Memory B cell (primary cell): ENCODE results near the gene ELOF1.
"Not testable (repeated sequence)": the region's sequence is repeated elsewhere in the genome, so short reads cannot be mapped to it uniquely, and the experiment has no call there.

ENCODE experiments used
- ATAC-seq: fragments of 150-1000 bp; cut with Tn5 transposase; 2 replicates; pipeline ENCODE4 v1.10.0; 2021; ENCODE audit warnings: low read depth, mild to moderate bottlenecking, moderate library complexity
- DNase-seq, 2 donors: peaks; one replicate each; pipeline ENCODE4 v3.0.0; 2022; ENCODE audit warnings: low spot score in 2 of 2
- H3K27ac Mint-ChIP-seq: one replicate; pipeline ENCODE4 v1.8.0; 2022; ENCODE audit warnings: mild to moderate bottlenecking, moderate library complexity, mixed read lengths
- H3K27me3 Mint-ChIP-seq: one replicate; pipeline ENCODE4 v1.8.0; 2022; ENCODE audit warnings: mixed read lengths
- H3K36me3 Mint-ChIP-seq: one replicate; pipeline ENCODE4 v1.8.0; 2022; ENCODE audit warnings: mild to moderate bottlenecking, mixed read lengths
- H3K4me1 Mint-ChIP-seq: one replicate; pipeline ENCODE4 v1.8.0; 2022; ENCODE audit warnings: mixed read lengths
- H3K4me3 Mint-ChIP-seq: one replicate; pipeline ENCODE4 v1.8.0; 2022; ENCODE audit warnings: mild to moderate bottlenecking, moderate library complexity, mixed read lengths
- H3K9me3 Mint-ChIP-seq: one replicate; pipeline ENCODE4 v1.8.0; 2022; ENCODE audit warnings: mixed read lengths

Gene ELOF1

GRCh38 chr19:11558881-11559828, at the start of gene ELOF1:
Gene ELOF1 (minus strand): TSS chr19:11559230. CDS start chr19:11554347, 4,883 bp downstream.
- Mint-ChIP-seq H3K36me3 (peaks cover 11% of the 10 kb centered on the region), H3K4me1 (peaks cover 49% of the 10 kb centered on the region)

GRCh38 chr19:11606484-11606883, 47.5 kb upstream of the ELOF1 start:
- H3K27me3 Mint-ChIP-seq = no peaks in the 10 kb centered on the region
- DNase-seq (no peak), ATAC-seq (no peak)
- H3K36me3 Mint-ChIP-seq = peaks cover 30% of the 10 kb centered on the region
- peaks cover 7% of the 10 kb centered on the region for H3K9me3 Mint-ChIP-seq
- H3K4me3 Mint-ChIP-seq = no peak overlapping the region
- H3K27ac Mint-ChIP-seq = no peak overlapping the region
- peaks cover 9% of the 10 kb centered on the region for H3K4me1 Mint-ChIP-seq

More at GRCh38 chr19:11558881-11559828, at the start of gene ELOF1:
- no peaks in the 10 kb centered on the region for H3K9me3 Mint-ChIP-seq
- peak within 1 kb of the TSS; percentile 99 for H3K4me3 Mint-ChIP-seq
- ATAC-seq (peak; percentile 79), DNase-seq (peak; percentile 85 to 93)
- peak within 1 kb of the TSS; percentile 97 for H3K27ac Mint-ChIP-seq
- H3K27me3 Mint-ChIP-seq = no peaks in the 10 kb centered on the region

GRCh38 chr19:11599704-11600103, 40.7 kb upstream of the ELOF1 start:
- not testable (repeated sequence) for H3K4me3 Mint-ChIP-seq, DNase-seq, H3K36me3 Mint-ChIP-seq, H3K27me3 Mint-ChIP-seq, H3K9me3 Mint-ChIP-seq, H3K27ac Mint-ChIP-seq, ATAC-seq
- H3K4me1 Mint-ChIP-seq = peaks cover 18% of the 10 kb centered on the region

- Mint-ChIP-seq H3K27ac (no peak overlapping the region), H3K36me3 (peaks cover 5% of the 10 kb centered on the region), H3K4me3 (peak overlapping the region; percentile 2), H3K4me1 (peaks cover 16% of the 10 kb centered on the region), H3K9me3 (no peaks in the 10 kb centered on the region), H3K27me3 (no peaks in the 10 kb centered on the region)
- DNase-seq (no peak), ATAC-seq (no peak)
These were observed 39.7 kb upstream of the ELOF1 start for GRCh38 chr19:11598746-11599145.

- ATAC-seq = no peak
- no peak for DNase-seq
- no peaks in the 10 kb centered on the region for H3K9me3 Mint-ChIP-seq
- peak overlapping the region; percentile 91 for H3K4me3 Mint-ChIP-seq
- H3K36me3 Mint-ChIP-seq = peaks cover 5% of the 10 kb centered on the region
- H3K27ac Mint-ChIP-seq = peak overlapping the region; percentile 97
- H3K4me1 Mint-ChIP-seq = peaks cover 16% of the 10 kb centered on the region
- H3K27me3 Mint-ChIP-seq = no peaks in the 10 kb centered on the region
These were observed 39.1 kb upstream of the ELOF1 start for GRCh38 chr19:11598103-11598483.

GRCh38 chr19:11597202-11598102, 38.4 kb upstream of the ELOF1 start, which contains the start of gene ZNF627:
Gene ZNF627 (plus strand): TSS chr19:11597483. CDS start chr19:11597628, 145 bp downstream.
- peaks cover 14% of the 10 kb centered on the region for H3K4me1 Mint-ChIP-seq
- peaks cover 3% of the 10 kb centered on the region for H3K36me3 Mint-ChIP-seq
- H3K4me3 Mint-ChIP-seq = peak within 1 kb of the TSS; percentile 91
- no peaks in the 10 kb centered on the region for H3K27me3 Mint-ChIP-seq
- H3K9me3 Mint-ChIP-seq = no peaks in the 10 kb centered on the region
- ATAC-seq (peak; percentile 98), DNase-seq (peak; percentile 93 to 95)
- peak within 1 kb of the TSS; percentile 97 for H3K27ac Mint-ChIP-seq

GRCh38 chr19:11596156-11596555, 37.1 kb upstream of the ELOF1 start:
- H3K36me3 Mint-ChIP-seq = no peaks in the 10 kb centered on the region
- DNase-seq (no peak), ATAC-seq (no peak)
- H3K4me1 Mint-ChIP-seq = peaks cover 9% of the 10 kb centered on the region
- H3K27ac Mint-ChIP-seq = peak overlapping the region; percentile 97
- H3K9me3 Mint-ChIP-seq = no peaks in the 10 kb centered on the region
- no peaks in the 10 kb centered on the region for H3K27me3 Mint-ChIP-seq
- peak overlapping the region; percentile 37 for H3K4me3 Mint-ChIP-seq

GRCh38 chr19:11594084-11594483, 35.1 kb upstream of the ELOF1 start:
- Mint-ChIP-seq H3K4me3 (no peak overlapping the region), H3K9me3 (no peaks in the 10 kb centered on the region), H3K27ac (no peak overlapping the region), H3K4me1 (peaks cover 7% of the 10 kb centered on the region), H3K27me3 (no peaks in the 10 kb centered on the region), H3K36me3 (no peaks in the 10 kb centered on the region)
- ATAC-seq (no peak), DNase-seq (no peak)

GRCh38 chr19:11587975-11588631, 29.1 kb upstream of the ELOF1 start:
- Mint-ChIP-seq H3K4me1 (peaks cover 21% of the 10 kb centered on the region), H3K4me3 (no peak overlapping the region), H3K9me3 (no peaks in the 10 kb centered on the region), H3K36me3 (no peaks in the 10 kb centered on the region), H3K27ac (peak overlapping the region; percentile 78), H3K27me3 (no peaks in the 10 kb centered on the region)
- DNase-seq (no peak), ATAC-seq (no peak)

- H3K4me3 Mint-ChIP-seq = no peak overlapping the region
- H3K9me3 Mint-ChIP-seq = no peaks in the 10 kb centered on the region
- peaks cover 21% of the 10 kb centered on the region for H3K4me1 Mint-ChIP-seq
- peak; percentile 43 for ATAC-seq
- peak overlapping the region; percentile 78 for H3K27ac Mint-ChIP-seq
- H3K36me3 Mint-ChIP-seq = no peaks in the 10 kb centered on the region
- DNase-seq = peak; percentile 85 to 91
- no peaks in the 10 kb centered on the region for H3K27me3 Mint-ChIP-seq
These were observed 28.4 kb upstream of the ELOF1 start for GRCh38 chr19:11587302-11587974.

GRCh38 chr19:11586331-11586730, 27.3 kb upstream of the ELOF1 start:
- H3K27me3 Mint-ChIP-seq = no peaks in the 10 kb centered on the region
- H3K27ac Mint-ChIP-seq = no peak overlapping the region
- H3K4me1 Mint-ChIP-seq = peaks cover 25% of the 10 kb centered on the region
- DNase-seq = no peak
- no peaks in the 10 kb centered on the region for H3K36me3 Mint-ChIP-seq
- no peaks in the 10 kb centered on the region for H3K9me3 Mint-ChIP-seq
- no peak overlapping the region for H3K4me3 Mint-ChIP-seq
- no peak for ATAC-seq

- H3K27ac Mint-ChIP-seq = peak overlapping the region; percentile 94
- peak; percentile 59 to 78 for DNase-seq
- peak overlapping the region; percentile 77 for H3K4me3 Mint-ChIP-seq
- H3K27me3 Mint-ChIP-seq = no peaks in the 10 kb centered on the region
- peaks cover 3% of the 10 kb centered on the region for H3K36me3 Mint-ChIP-seq
- H3K9me3 Mint-ChIP-seq = peaks cover 1% of the 10 kb centered on the region
- peak; percentile 71 for ATAC-seq
- peaks cover 38% of the 10 kb centered on the region for H3K4me1 Mint-ChIP-seq
These were observed 22.7 kb upstream of the ELOF1 start for GRCh38 chr19:11581740-11582139.

GRCh38 chr19:11580116-11580515, 21.1 kb upstream of the ELOF1 start:
- Mint-ChIP-seq H3K9me3 (peaks cover 1% of the 10 kb centered on the region), H3K27me3 (no peaks in the 10 kb centered on the region), H3K27ac (peak overlapping the region; percentile 94), H3K4me1 (peaks cover 42% of the 10 kb centered on the region), H3K4me3 (peak overlapping the region; percentile 92), H3K36me3 (peaks cover 10% of the 10 kb centered on the region)
- DNase-seq (no peak), ATAC-seq (no peak)
